ENCODE results near the gene CNKSR2. TPM values are rescaled to one million over a fixed set of nuclear protein-coding genes. Genes with fewer than 3 reads are reported as not detected.

The CNKSR2 gene
- total and polyA plus RNA-seq, 10 of the 15 experiments (the other 5 are each of a cell fraction or from before 2014, with no cell fraction given), result 0.02 to 0.69 (median 0.18) TPM; not detected in 4

DNA sequence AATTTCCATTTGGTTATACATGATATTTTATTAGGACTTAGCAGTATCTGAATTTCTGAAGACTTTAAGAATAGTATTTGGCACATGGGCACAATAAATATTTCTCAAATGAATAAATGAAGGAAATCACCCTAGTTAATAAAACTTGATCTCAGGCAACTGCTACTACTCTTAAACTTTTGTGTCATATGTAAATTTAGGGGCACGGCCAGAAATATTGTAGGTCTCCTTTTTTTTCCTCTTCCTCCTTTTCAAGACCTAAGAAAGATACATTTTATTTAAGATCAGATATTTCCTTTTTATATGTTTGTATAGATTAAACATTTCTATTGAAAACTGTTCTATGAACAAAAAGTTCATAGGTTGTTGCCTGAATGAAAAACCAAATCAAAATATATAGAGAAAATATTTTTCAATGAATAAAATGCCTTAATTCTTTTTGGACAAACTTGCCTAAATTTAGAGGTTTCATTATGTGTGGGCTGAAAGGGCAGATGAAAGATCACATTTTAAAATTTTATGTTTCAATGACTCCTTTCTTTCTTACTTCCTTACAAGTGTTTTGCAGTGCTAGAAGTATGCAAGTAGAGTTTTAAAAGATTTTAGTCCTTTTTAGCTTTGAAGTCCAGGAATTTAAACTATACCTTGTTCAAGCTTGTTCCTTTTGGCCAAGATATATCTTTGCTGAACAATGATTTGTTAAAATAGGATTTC is 26.3 kb downstream of the CNKSR2 start:
- H3K4me2 ChIP-seq (ENCODE audit: control insufficient read depth, insufficient read depth), result no peak overlapping the region
- no peaks in the 10 kb centered on the region for H3K79me2 ChIP-seq (ENCODE audit: control insufficient read depth, insufficient read depth, low read length)
- H3K36me3 ChIP-seq (ENCODE audit: control insufficient read depth in 2 of 2, insufficient read depth in 2 of 2, low read length in 1 of 2), result no peaks in the 10 kb centered on the region
- no peak overlapping the region for H3K9ac ChIP-seq (ENCODE audit: control insufficient read depth, insufficient read depth, low read length)
- BruUV-seq (replicated peaks), result no TSS peak
- ChIA-PET POLR2A (no interaction called here), RAD21 (ENCODE audit: unreplicated experiment) (interaction anchor here (1.0 kb wide), 1 partner anchor 22 kb away, joined by 5 read pairs; no protein-coding TSS in a partner anchor), CTCF (no interaction called here), SMC1A (ENCODE audit: uncharacterized antibody, unreplicated experiment) (interaction anchor here (0.9 kb wide), 2 partner anchors 18 to 45 kb away, joined by 3 read pairs; no protein-coding TSS in a partner anchor)
- no peaks in the 10 kb centered on the region for H3K9me3 ChIP-seq (replicated peaks; ENCODE audit: control insufficient read depth, insufficient read depth, low read length)
- FAIRE-seq (no peak), DNase-seq (ENCODE audit: low read depth, low spot score) (no peak), ATAC-seq (no peak)
- TF ChIP-seq SRF (IDR thresholded peaks at IDR 0.05; ENCODE audit: low read depth in 2 of 2, low read length in 2 of 2), result no peak
- TF ChIP-seq ZBED1 (IDR thresholded peaks at IDR 0.05; ENCODE audit: borderline replicate concordance), result no peak
- TF ChIP-seq CBX3 (IDR thresholded peaks at IDR 0.05; ENCODE audit: borderline replicate concordance, low read depth), result no peak
- TF ChIP-seq, protein P1, sequence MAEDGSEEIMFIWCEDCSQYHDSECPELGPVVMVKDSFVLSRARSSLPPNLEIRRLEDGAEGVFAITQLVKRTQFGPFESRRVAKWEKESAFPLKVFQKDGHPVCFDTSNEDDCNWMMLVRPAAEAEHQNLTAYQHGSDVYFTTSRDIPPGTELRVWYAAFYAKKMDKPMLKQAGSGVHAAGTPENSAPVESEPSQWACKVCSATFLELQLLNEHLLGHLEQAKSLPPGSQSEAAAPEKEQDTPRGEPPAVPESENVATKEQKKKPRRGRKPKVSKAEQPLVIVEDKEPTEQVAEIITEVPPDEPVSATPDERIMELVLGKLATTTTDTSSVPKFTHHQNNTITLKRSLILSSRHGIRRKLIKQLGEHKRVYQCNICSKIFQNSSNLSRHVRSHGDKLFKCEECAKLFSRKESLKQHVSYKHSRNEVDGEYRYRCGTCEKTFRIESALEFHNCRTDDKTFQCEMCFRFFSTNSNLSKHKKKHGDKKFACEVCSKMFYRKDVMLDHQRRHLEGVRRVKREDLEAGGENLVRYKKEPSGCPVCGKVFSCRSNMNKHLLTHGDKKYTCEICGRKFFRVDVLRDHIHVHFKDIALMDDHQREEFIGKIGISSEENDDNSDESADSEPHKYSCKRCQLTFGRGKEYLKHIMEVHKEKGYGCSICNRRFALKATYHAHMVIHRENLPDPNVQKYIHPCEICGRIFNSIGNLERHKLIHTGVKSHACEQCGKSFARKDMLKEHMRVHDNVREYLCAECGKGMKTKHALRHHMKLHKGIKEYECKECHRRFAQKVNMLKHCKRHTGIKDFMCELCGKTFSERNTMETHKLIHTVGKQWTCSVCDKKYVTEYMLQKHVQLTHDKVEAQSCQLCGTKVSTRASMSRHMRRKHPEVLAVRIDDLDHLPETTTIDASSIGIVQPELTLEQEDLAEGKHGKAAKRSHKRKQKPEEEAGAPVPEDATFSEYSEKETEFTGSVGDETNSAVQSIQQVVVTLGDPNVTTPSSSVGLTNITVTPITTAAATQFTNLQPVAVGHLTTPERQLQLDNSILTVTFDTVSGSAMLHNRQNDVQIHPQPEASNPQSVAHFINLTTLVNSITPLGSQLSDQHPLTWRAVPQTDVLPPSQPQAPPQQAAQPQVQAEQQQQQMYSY (CRISPR knock-in tag; IDR thresholded peaks at IDR 0.05), result no peak
- TF ChIP-seq ZSCAN29 (IDR thresholded peaks at IDR 0.05), result no peak
- TF ChIP-seq, protein P2, sequence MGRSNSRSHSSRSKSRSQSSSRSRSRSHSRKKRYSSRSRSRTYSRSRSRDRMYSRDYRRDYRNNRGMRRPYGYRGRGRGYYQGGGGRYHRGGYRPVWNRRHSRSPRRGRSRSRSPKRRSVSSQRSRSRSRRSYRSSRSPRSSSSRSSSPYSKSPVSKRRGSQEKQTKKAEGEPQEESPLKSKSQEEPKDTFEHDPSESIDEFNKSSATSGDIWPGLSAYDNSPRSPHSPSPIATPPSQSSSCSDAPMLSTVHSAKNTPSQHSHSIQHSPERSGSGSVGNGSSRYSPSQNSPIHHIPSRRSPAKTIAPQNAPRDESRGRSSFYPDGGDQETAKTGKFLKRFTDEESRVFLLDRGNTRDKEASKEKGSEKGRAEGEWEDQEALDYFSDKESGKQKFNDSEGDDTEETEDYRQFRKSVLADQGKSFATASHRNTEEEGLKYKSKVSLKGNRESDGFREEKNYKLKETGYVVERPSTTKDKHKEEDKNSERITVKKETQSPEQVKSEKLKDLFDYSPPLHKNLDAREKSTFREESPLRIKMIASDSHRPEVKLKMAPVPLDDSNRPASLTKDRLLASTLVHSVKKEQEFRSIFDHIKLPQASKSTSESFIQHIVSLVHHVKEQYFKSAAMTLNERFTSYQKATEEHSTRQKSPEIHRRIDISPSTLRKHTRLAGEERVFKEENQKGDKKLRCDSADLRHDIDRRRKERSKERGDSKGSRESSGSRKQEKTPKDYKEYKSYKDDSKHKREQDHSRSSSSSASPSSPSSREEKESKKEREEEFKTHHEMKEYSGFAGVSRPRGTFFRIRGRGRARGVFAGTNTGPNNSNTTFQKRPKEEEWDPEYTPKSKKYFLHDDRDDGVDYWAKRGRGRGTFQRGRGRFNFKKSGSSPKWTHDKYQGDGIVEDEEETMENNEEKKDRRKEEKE (IDR thresholded peaks at IDR 0.05), result no peak
- no peak for TF ChIP-seq IRF4 (IDR thresholded peaks at IDR 0.05; ENCODE audit: low read depth, low read length)
- H3K4me3 ChIP-seq, result no peak overlapping the region
- no peak overlapping the region for H3K27ac ChIP-seq (ENCODE audit: control insufficient read depth, insufficient read depth)
- 41% methylated on average over 1 of the region's 1 CpG for WGBS (ENCODE audit: insufficient coverage, insufficient replicate concordance, low lambda C conversion rate, missing lambda C conversion rate)
- in situ Hi-C loops (cut with MboI) (no loop called here), intact Hi-C loops (cut with micrococcal nuclease; ENCODE audit: unreplicated experiment) (no loop called here)
- no peak overlapping the region for H2AFZ ChIP-seq (ENCODE audit: control insufficient read depth, low read depth, low read length)
- H3K27me3 ChIP-seq (replicated peaks in 1 of 2; ENCODE audit: control insufficient read depth in 2 of 2, insufficient read depth in 2 of 2, low read length in 1 of 2), result no peaks in the 10 kb centered on the region
- no peaks in the 10 kb centered on the region for H3K4me1 ChIP-seq (ENCODE audit: control insufficient read depth, insufficient read depth, low read length)
- H4K20me1 ChIP-seq (ENCODE audit: control insufficient read depth, insufficient read depth), result no peaks in the 10 kb centered on the region

Measured in GM12878 (cell line).